GM12874 (cell line): ENCODE data around the gene DAPK2.

Experiments used
- CTCF ChIP-seq: IDR thresholded peaks from 2 replicates; pipeline ENCODE4 v1.5.1; 2011; ENCODE audit warnings: low read depth, mild to moderate bottlenecking, control low read depth, low read length, moderate library complexity; ENCODE audit not compliant: insufficient read depth

The DAPK2 gene

GRCh38 chr15:64014995-64015394, 31.3 kb downstream of the DAPK2 start:
- TF ChIP-seq CTCF, result no peak

- no peak for TF ChIP-seq CTCF
Observed at GRCh38 chr15:64013179-64014062, 32.9 kb downstream of the DAPK2 start.

GRCh38 chr15:64011736-64012135, 34.5 kb downstream of the DAPK2 start:
- no peak for TF ChIP-seq CTCF

- peak; percentile 60 for TF ChIP-seq CTCF
Observed at GRCh38 chr15:64010719-64011118, 35.6 kb downstream of the DAPK2 start.

- no peak for TF ChIP-seq CTCF
Observed at GRCh38 chr15:64009798-64010261, 36.5 kb downstream of the DAPK2 start.

- TF ChIP-seq CTCF, result no peak
Observed at GRCh38 chr15:64009241-64009640, 37.0 kb downstream of the DAPK2 start.

GRCh38 chr15:64008177-64008576, 38.1 kb downstream of the DAPK2 start:
- TF ChIP-seq CTCF, result no peak
